HepG2 (cell line): ENCODE measurements around the gene LIMCH1. TPM values are rescaled to one million over a fixed set of nuclear protein-coding genes. Genes with fewer than 3 reads are reported as not detected.

ENCODE experiments used
- ATAC-seq: fragments of 200-7000 bp; cut with Tn5 transposase; 3 replicates; pipeline ENCODE4 v1.9.1; 2020; ENCODE audit warnings: mild to moderate bottlenecking, moderate library complexity
- BruUV-seq: library from RNA; stranded (reverse); fragments of 400-500 nt; replicated peaks from 2 replicates; lab custom pipeline; 2021; lab: Mats Ljungman, UMichigan
- CTCF ChIA-PET: fragments of 300-600 bp; formaldehyde crosslinking; extraction: SDS; loops from one replicate; lab custom pipeline; 2021; ENCODE audit warnings: low total read pairs, inconsistent platforms, low intra/inter-chr PET ratio; lab: Yijun Ruan, JAX
- POLR2A ChIA-PET: fragments of 350-600 bp; sonication (Branson Sonifier 250); formaldehyde crosslinking; loops from one replicate; lab custom pipeline; 2020; ENCODE audit warnings: antibody characterized with exemption, inconsistent platforms; lab: Yijun Ruan, JAX
- DNase-seq: peaks from one replicate; pipeline ENCODE4 v3.0.0-alpha.2; 2015; ENCODE audit warnings: low spot score
- FAIRE-seq: peaks from 3 replicates; lab custom pipeline; 2011; peaks lifted over from hg19 to GRCh38; lab: Jason Lieb, UNC
- H2AFZ ChIP-seq: one replicate; pipeline ENCODE4 v1.6.1; 2011; ENCODE audit warnings: low read length, inconsistent platforms
- H3K27ac ChIP-seq: fragments of 300-600 bp; 3 replicates; pipeline ENCODE4 v1.8.0; 2011; ENCODE audit warnings: mixed run types, mild to moderate bottlenecking, mixed read lengths, low read length, inconsistent platforms; ENCODE audit not compliant: insufficient read depth; ENCODE audit errors: extremely low read length
- H3K27me3 ChIP-seq, 2 experiments: fragments of 200-600 bp in 1 of 2; 2 replicates in 1 of 2; 3 replicates in 1 of 2; pipeline versions ENCODE4 v1.6.0 to v1.8.0; 2011; ENCODE audit warnings: low read length in 2 of 2, mild to moderate bottlenecking in 2 of 2, moderate library complexity in 2 of 2, inconsistent platforms in 1 of 2; ENCODE audit not compliant: insufficient read depth in 2 of 2, control insufficient read depth in 1 of 2
- H3K36me3 ChIP-seq, 2 experiments: fragments of 200-600 bp in 1 of 2; replicated peaks in 1 of 2; 2 replicates in 1 of 2; 3 replicates in 1 of 2; pipeline versions ENCODE4 v1.5.1 to v1.8.0; 2011; ENCODE audit warnings: low read length in 2 of 2, inconsistent platforms in 1 of 2; ENCODE audit not compliant: insufficient read depth in 2 of 2, control insufficient read depth in 1 of 2
- H3K4me1 ChIP-seq: 2 replicates; pipeline ENCODE4 v1.5.1; 2012; ENCODE audit warnings: low read length, inconsistent platforms; ENCODE audit not compliant: insufficient read depth
- H3K4me2 ChIP-seq: 2 replicates; pipeline ENCODE4 v1.6.0; 2011; ENCODE audit warnings: low read depth, low read length, inconsistent platforms
- H3K4me3 ChIP-seq, 3 experiments: fragments of 200-600 bp in 1 of 3; sonication (generic), shearing (Covaris generic) in 1 of 3; replicated peaks in 1 of 3; 2 replicates each; pipeline ENCODE4 v1.5.1; 2011 to 2016; ENCODE audit warnings: low read length in 3 of 3, inconsistent platforms in 2 of 3, low read depth in 2 of 3, mild to moderate bottlenecking in 2 of 3, control low read depth in 1 of 3, mixed read lengths in 1 of 3; ENCODE audit not compliant: insufficient read depth in 1 of 3
- H3K79me2 ChIP-seq: one replicate; pipeline ENCODE4 v1.6.1; 2011; ENCODE audit warnings: low read length, inconsistent platforms; ENCODE audit not compliant: insufficient read depth
- H3K9ac ChIP-seq: 2 replicates; pipeline ENCODE4 v1.6.0; 2011; ENCODE audit warnings: mild to moderate bottlenecking, low read depth, low read length, inconsistent platforms; ENCODE audit not compliant: insufficient read depth
- H3K9me3 ChIP-seq: 2 replicates; pipeline ENCODE4 v1.5.1; 2012; ENCODE audit warnings: mild to moderate bottlenecking, low read length
- H4K20me1 ChIP-seq: 2 replicates; pipeline ENCODE4 v1.6.0; 2011; ENCODE audit warnings: inconsistent platforms, mild to moderate bottlenecking, low read length, moderate library complexity; ENCODE audit not compliant: insufficient read depth
- ATAD3A ChIP-seq: sonication (generic); formaldehyde crosslinking; IDR thresholded peaks from 2 replicates; pipeline ENCODE4 v1.4.0; 2020; ENCODE audit warnings: missing genetic modification reagents
- ATF7-NPFF ChIP-seq: sonication (generic); formaldehyde crosslinking; IDR thresholded peaks from 2 replicates; pipeline ENCODE4 v1.8.1; 2023; ENCODE audit warnings: mild to moderate bottlenecking, low read depth, missing genetic modification reagents, moderate library complexity
- ETV5 ChIP-seq: IDR thresholded peaks from 2 replicates; pipeline ENCODE4 v1.6.1; 2018; ENCODE audit warnings: missing biosample characterization, missing genetic modification reagents, inconsistent platforms, borderline replicate concordance
- GABPB1 ChIP-seq: IDR thresholded peaks from 2 replicates; pipeline ENCODE4 v1.6.1; 2016; ENCODE audit warnings: mild to moderate bottlenecking, missing genetic modification reagents, moderate library complexity, missing compliant biosample characterization
- KMT2A ChIP-seq: sonication (generic); formaldehyde crosslinking; IDR thresholded peaks from 2 replicates; pipeline ENCODE4 v1.4.0; 2020; ENCODE audit warnings: missing genetic modification reagents
- MAFG ChIP-seq: sonication (generic); formaldehyde crosslinking; IDR thresholded peaks from 2 replicates; pipeline ENCODE4 v1.5.1; 2020; ENCODE audit warnings: mild to moderate bottlenecking, missing genetic modification reagents
- MEIS2 ChIP-seq: sonication (generic); formaldehyde crosslinking; IDR thresholded peaks from 2 replicates; pipeline ENCODE4 v1.9.0; 2021; ENCODE audit warnings: mild to moderate bottlenecking, missing genetic modification reagents
- MLXIP ChIP-seq: sonication (generic); formaldehyde crosslinking; IDR thresholded peaks from 2 replicates; pipeline ENCODE4 v1.9.0; 2021; ENCODE audit warnings: missing genetic modification reagents, borderline replicate concordance
- MTF1 ChIP-seq: sonication (generic); formaldehyde crosslinking; IDR thresholded peaks from 2 replicates; pipeline ENCODE4 v1.5.0; 2020; ENCODE audit warnings: missing genetic modification reagents
- RBFOX2 ChIP-seq: fragments of 200-400 bp; formaldehyde crosslinking; IDR thresholded peaks from 2 replicates; pipeline ENCODE4 v1.6.1; 2017; ENCODE audit warnings: low read depth, mild to moderate bottlenecking, low read length
- SOX6 ChIP-seq, 2 experiments: fragments of 450-650 bp in 1 of 2; sonication (generic) in 1 of 2; formaldehyde crosslinking in 1 of 2; IDR thresholded peaks; 2 replicates each; pipeline versions ENCODE4 v1.4.0 to v1.6.1; 2017 to 2020; ENCODE audit warnings: antibody characterized with exemption in 1 of 2, mild to moderate bottlenecking in 1 of 2, missing genetic modification reagents in 1 of 2
- ZNF274 ChIP-seq: sonication (generic); formaldehyde crosslinking; IDR thresholded peaks from 2 replicates; pipeline ENCODE4 v1.5.1; 2020; ENCODE audit warnings: mild to moderate bottlenecking, missing genetic modification reagents
- ZNF607 ChIP-seq: sonication (generic); formaldehyde crosslinking; IDR thresholded peaks from 2 replicates; pipeline ENCODE4 v1.5.1; 2020; ENCODE audit warnings: missing genetic modification reagents, mild to moderate bottlenecking, borderline replicate concordance
- ZNF788 ChIP-seq: sonication (generic); formaldehyde crosslinking; IDR thresholded peaks from 2 replicates; pipeline ENCODE4 v1.5.0; 2020; ENCODE audit warnings: mild to moderate bottlenecking, missing genetic modification reagents, borderline replicate concordance
- WGBS: methylation state at CpG from one replicate; pipeline ENCODE4 v1.1.6; 2017; ENCODE audit warnings: low lambda C conversion rate; 5-methylcytosine and 5-hydroxymethylcytosine counted together
- in situ Hi-C: cut with HindIII; loops from 2 replicates; pipeline ENCODE4 v1.10.0; 2017; ENCODE audit warnings: low pct_unique_long_range_greater_than_20kb; ENCODE audit not compliant: extremely low pct_ligation_motif_present
- intact Hi-C: fragments of 100-400 bp; cut with micrococcal nuclease; formaldehyde crosslinking; loops from one replicate; pipeline ENCODE4 v1.10.0; 2022; ENCODE audit not compliant: unreplicated experiment
- polyA plus RNA-seq, 8 experiments: library from polyadenylated mRNA; depleted of rRNA in 3 of 8; stranded (reverse) in 7 of 8; unstranded in 1 of 8; fragments of >200 nt; fragmentation: Illumina TruSeq in 4 of 8; extraction: Trizol in 4 of 8; gene quantifications; 2 replicates each; pipeline versions ENCODE4 v1.2.1 to v1.2.3, GENCODE V29; 2011 to 2016; ENCODE audit warnings: low read depth in 4 of 8, missing spikeins in 1 of 8, mixed read lengths in 1 of 8; ENCODE audit not compliant: insufficient read depth in 1 of 8
- total RNA-seq, 5 experiments: library from RNA; depleted of rRNA; stranded (reverse); fragments of >200 nt; fragmentation: Illumina TruSeq; extraction: Trizol; gene quantifications; 2 replicates each; pipeline ENCODE4 v1.2.3, GENCODE V29; 2016; ENCODE audit warnings: low read depth in 1 of 5
- TF ChIP-seq, protein P1 (sequence below): sonication (generic); formaldehyde crosslinking; IDR thresholded peaks from 2 replicates; pipeline ENCODE4 v1.5.0; 2020; ENCODE audit warnings: missing genetic modification reagents
- TF ChIP-seq, protein P2 (sequence below): IDR thresholded peaks from 2 replicates; pipeline ENCODE4 v1.6.1; 2016; ENCODE audit warnings: low read depth, borderline replicate concordance

LIMCH1 gene
- total and polyA plus RNA-seq, 2 of the 13 experiments (the other 11 are each of a cell fraction or from before 2014, with no cell fraction given): 0.04 TPM; not detected in 1

DNA sequence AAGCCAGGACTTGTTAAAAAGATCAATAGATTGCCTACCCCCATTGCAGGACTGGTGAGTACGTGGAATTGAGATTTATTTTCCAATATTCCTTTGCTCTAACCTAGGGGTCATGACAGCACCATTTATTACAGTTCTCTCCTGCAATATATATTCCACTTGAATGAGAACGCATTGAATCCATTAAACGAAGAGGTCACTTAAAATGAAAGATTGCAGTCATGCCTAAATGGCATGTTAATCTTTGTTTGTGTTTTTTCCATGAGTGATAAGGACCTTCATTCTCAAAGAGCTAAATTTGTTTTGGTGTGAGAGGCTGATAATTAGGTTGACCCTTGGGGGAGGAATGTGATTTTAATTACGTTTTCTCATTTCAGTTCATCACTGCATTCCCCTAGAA, 13.5 kb upstream of the LIMCH1 start:
- no peaks in the 10 kb centered on the region for H3K36me3 ChIP-seq
- no peak overlapping the region for H3K4me2 ChIP-seq
- H3K4me1 ChIP-seq: no peaks in the 10 kb centered on the region
- no peak overlapping the region for H3K9ac ChIP-seq
- in situ Hi-C loops (no loop called here), intact Hi-C loops (no loop called here)
- ChIA-PET CTCF (no interaction called here), POLR2A (no interaction called here)
- ATAC-seq: no peak
- no peak overlapping the region for H3K4me3 ChIP-seq
- H3K9me3 ChIP-seq: no peaks in the 10 kb centered on the region
- 3% methylated on average over 4 of the region's 4 CpGs for WGBS
- H4K20me1 ChIP-seq: no peaks in the 10 kb centered on the region
- no peaks in the 10 kb centered on the region for H3K79me2 ChIP-seq
- DNase-seq: no peak
- H3K27ac ChIP-seq: no peak overlapping the region
- peaks cover 0 to 3% of the 10 kb centered on the region in 2 experiments; a peak in 1 of 5 replicates for H3K27me3 ChIP-seq
- no TSS peak for BruUV-seq
- no peak overlapping the region for H2AFZ ChIP-seq
- FAIRE-seq: no peak
- TF ChIP-seq ZNF788 (CRISPR knock-in tag): no peak
- no peak for TF ChIP-seq ATF7-NPFF (CRISPR knock-in tag)
- TF ChIP-seq KMT2A (CRISPR knock-in tag): no peak
- TF ChIP-seq, protein P1, sequence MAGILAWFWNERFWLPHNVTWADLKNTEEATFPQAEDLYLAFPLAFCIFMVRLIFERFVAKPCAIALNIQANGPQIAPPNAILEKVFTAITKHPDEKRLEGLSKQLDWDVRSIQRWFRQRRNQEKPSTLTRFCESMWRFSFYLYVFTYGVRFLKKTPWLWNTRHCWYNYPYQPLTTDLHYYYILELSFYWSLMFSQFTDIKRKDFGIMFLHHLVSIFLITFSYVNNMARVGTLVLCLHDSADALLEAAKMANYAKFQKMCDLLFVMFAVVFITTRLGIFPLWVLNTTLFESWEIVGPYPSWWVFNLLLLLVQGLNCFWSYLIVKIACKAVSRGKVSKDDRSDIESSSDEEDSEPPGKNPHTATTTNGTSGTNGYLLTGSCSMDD (CRISPR knock-in tag): no peak
- no peak for TF ChIP-seq MEIS2 (CRISPR knock-in tag)
- TF ChIP-seq MAFG (CRISPR knock-in tag): no peak

- DNase-seq: no peak
- H3K4me3 ChIP-seq: no peak overlapping the region
- no peaks in the 10 kb centered on the region for H3K9me3 ChIP-seq
- peaks cover 0 to 4% of the 10 kb centered on the region in 2 experiments; a peak in 1 of 5 replicates for H3K27me3 ChIP-seq
- intact Hi-C loops: no loop called here
- H3K4me2 ChIP-seq: no peak overlapping the region
- H3K79me2 ChIP-seq: no peaks in the 10 kb centered on the region
- ATAC-seq: no peak
- WGBS: 68% methylated on average over 11 of the region's 11 CpGs
- H4K20me1 ChIP-seq: no peaks in the 10 kb centered on the region
- no peak overlapping the region for H3K27ac ChIP-seq
- FAIRE-seq: no peak
- no peaks in the 10 kb centered on the region for H3K36me3 ChIP-seq
- H3K4me1 ChIP-seq: no peaks in the 10 kb centered on the region
- ChIA-PET POLR2A (no interaction called here), CTCF (no interaction called here)
- no peak overlapping the region for H3K9ac ChIP-seq
- in situ Hi-C loops: no loop called here
- H2AFZ ChIP-seq: no peak overlapping the region
- no TSS peak for BruUV-seq
- TF ChIP-seq GABPB1 (CRISPR knock-in tag): no peak
- TF ChIP-seq ATAD3A: no peak
- TF ChIP-seq, protein P2, sequence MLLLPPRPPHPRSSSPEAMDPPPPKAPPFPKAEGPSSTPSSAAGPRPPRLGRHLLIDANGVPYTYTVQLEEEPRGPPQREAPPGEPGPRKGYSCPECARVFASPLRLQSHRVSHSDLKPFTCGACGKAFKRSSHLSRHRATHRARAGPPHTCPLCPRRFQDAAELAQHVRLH (CRISPR knock-in tag): no peak
- no peak for TF ChIP-seq MTF1 (CRISPR knock-in tag)
- no peak for TF ChIP-seq SOX6 (IDR thresholded peaks at IDR 0.05)
- TF ChIP-seq SOX6 (CRISPR knock-in tag; IDR thresholded peaks at IDR 0.05): no peak
- no peak for TF ChIP-seq ETV5
- no peak for TF ChIP-seq RBFOX2
- no peak for TF ChIP-seq ZNF607
- no peak for TF ChIP-seq MLXIP (CRISPR knock-in tag)
- TF ChIP-seq ZNF274 (CRISPR knock-in tag): no peak
Observed at GRCh38 chr4:41525129-41525528, 12.8 kb upstream of the LIMCH1 start.
